ENCODE measurements around the gene AVPI1.

AVPI1 gene

GRCh38 chr10:97731346-97732051 lies 44.5 kb upstream of the AVPI1 start:
- Histone ChIP-seq H3K27ac (ENCODE audit: low read depth, low read length) (no peak overlapping the region), H3K79me2 (ENCODE audit: control insufficient read depth, insufficient read depth, low read length) (no peaks in the 10 kb centered on the region), H3K56ac (ENCODE audit: low read length) (no peak overlapping the region), H3K36me3 (ENCODE audit: control insufficient read depth, insufficient read depth, low read length) (no peaks in the 10 kb centered on the region), H2BK15ac (replicated peaks; ENCODE audit: low read depth) (no peak overlapping the region), H3K4me2 (ENCODE audit: low read length) (no peak overlapping the region), H3K23ac (ENCODE audit: low read length) (no peak overlapping the region), H3K4ac (ENCODE audit: low read depth, low read length) (no peak overlapping the region), H3K4me3 (ENCODE audit: low read length) (no peak overlapping the region), H2BK120ac (ENCODE audit: low read depth, low read length) (no peak overlapping the region), H4K5ac (ENCODE audit: low read length) (no peak overlapping the region), H2AK5ac (ENCODE audit: low read length) (no peak overlapping the region), H4K8ac (ENCODE audit: low read depth, low read length) (no peak overlapping the region), H3K27me3 (ENCODE audit: insufficient read depth, low read length, poor library complexity) (no peaks in the 10 kb centered on the region), H3K79me1 (ENCODE audit: low read length) (no peaks in the 10 kb centered on the region), H3K4me1 (ENCODE audit: control insufficient read depth, low read depth, low read length) (no peaks in the 10 kb centered on the region), H3K9ac (ENCODE audit: low read length) (no peak overlapping the region), H2BK5ac (ENCODE audit: low read length) (no peak overlapping the region), H3K18ac (ENCODE audit: low read length) (no peak overlapping the region)
- WGBS (ENCODE audit: extremely low coverage, insufficient coverage, low lambda C conversion rate) = no CpG with 5 or more reads among the region's 9 CpGs
- DNase-seq = peak; percentile 76

GRCh38 chr10:97729014-97729413 lies 42.0 kb upstream of the AVPI1 start:
- Histone ChIP-seq H3K79me1 (ENCODE audit: low read length) (no peaks in the 10 kb centered on the region), H3K27ac (ENCODE audit: low read depth, low read length) (no peak overlapping the region), H3K4me2 (ENCODE audit: low read length) (no peak overlapping the region), H2BK5ac (ENCODE audit: low read length) (no peak overlapping the region), H3K27me3 (ENCODE audit: insufficient read depth, low read length, poor library complexity) (no peaks in the 10 kb centered on the region), H2AK5ac (ENCODE audit: low read length) (no peak overlapping the region), H2BK15ac (replicated peaks; ENCODE audit: low read depth) (no peak overlapping the region), H4K5ac (ENCODE audit: low read length) (no peak overlapping the region), H3K18ac (ENCODE audit: low read length) (no peak overlapping the region), H4K8ac (ENCODE audit: low read depth, low read length) (no peak overlapping the region), H3K56ac (ENCODE audit: low read length) (no peak overlapping the region), H3K79me2 (ENCODE audit: control insufficient read depth, insufficient read depth, low read length) (no peaks in the 10 kb centered on the region), H3K9ac (ENCODE audit: low read length) (no peak overlapping the region), H3K23ac (ENCODE audit: low read length) (no peak overlapping the region), H3K4ac (ENCODE audit: low read depth, low read length) (no peak overlapping the region), H3K4me3 (ENCODE audit: low read length) (no peak overlapping the region), H3K4me1 (ENCODE audit: control insufficient read depth, low read depth, low read length) (no peaks in the 10 kb centered on the region), H2BK120ac (ENCODE audit: low read depth, low read length) (no peak overlapping the region), H3K36me3 (ENCODE audit: control insufficient read depth, insufficient read depth, low read length) (no peaks in the 10 kb centered on the region)
- DNase-seq = no peak
- WGBS (ENCODE audit: extremely low coverage, insufficient coverage, low lambda C conversion rate) = no CpG with 5 or more reads among the region's 5 CpGs

DNA sequence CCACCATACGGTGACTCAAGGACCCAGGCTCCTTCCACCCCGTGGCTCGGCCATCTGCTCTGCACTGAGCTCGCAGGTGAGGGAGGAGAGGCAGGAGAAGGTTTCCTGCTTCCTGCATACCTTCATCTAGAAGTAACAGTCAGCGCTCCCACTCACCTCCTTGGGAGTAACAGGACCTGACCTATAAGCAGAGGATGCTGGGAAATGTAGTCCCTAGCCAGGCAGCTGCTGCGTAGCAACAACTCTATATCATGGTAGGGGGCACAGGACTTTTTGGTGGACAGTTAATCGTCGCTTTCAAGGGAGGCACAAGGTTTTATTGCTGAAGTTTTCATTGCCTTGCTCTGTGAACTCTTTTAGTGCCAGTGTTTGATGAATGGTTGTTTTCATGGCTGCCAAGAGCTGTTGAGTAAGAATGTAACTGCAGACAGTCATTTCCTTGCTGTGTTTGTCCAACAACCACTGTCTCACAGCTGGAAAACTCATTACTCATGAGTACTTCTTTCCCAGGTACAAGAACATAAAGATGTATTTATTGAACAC lies 39.7 kb upstream of the AVPI1 start:
- Histone ChIP-seq H3K4me3 (ENCODE audit: low read length) (no peak overlapping the region), H3K4me2 (ENCODE audit: low read length) (peak overlapping the region; percentile 23), H3K36me3 (ENCODE audit: control insufficient read depth, insufficient read depth, low read length) (no peaks in the 10 kb centered on the region), H3K4ac (ENCODE audit: low read depth, low read length) (no peak overlapping the region), H3K27ac (ENCODE audit: low read depth, low read length) (no peak overlapping the region), H3K79me2 (ENCODE audit: control insufficient read depth, insufficient read depth, low read length) (no peaks in the 10 kb centered on the region), H2BK15ac (replicated peaks; ENCODE audit: low read depth) (no peak overlapping the region), H2AK5ac (ENCODE audit: low read length) (no peak overlapping the region), H3K4me1 (ENCODE audit: control insufficient read depth, low read depth, low read length) (no peaks in the 10 kb centered on the region), H3K27me3 (ENCODE audit: insufficient read depth, low read length, poor library complexity) (no peaks in the 10 kb centered on the region), H3K9ac (ENCODE audit: low read length) (no peak overlapping the region), H4K5ac (ENCODE audit: low read length) (no peak overlapping the region), H3K23ac (ENCODE audit: low read length) (no peak overlapping the region), H2BK5ac (ENCODE audit: low read length) (no peak overlapping the region), H3K79me1 (ENCODE audit: low read length) (no peaks in the 10 kb centered on the region), H3K56ac (ENCODE audit: low read length) (peak overlapping the region; percentile 57), H4K8ac (ENCODE audit: low read depth, low read length) (no peak overlapping the region), H2BK120ac (ENCODE audit: low read depth, low read length) (no peak overlapping the region), H3K18ac (ENCODE audit: low read length) (no peak overlapping the region)
- WGBS (ENCODE audit: extremely low coverage, insufficient coverage, low lambda C conversion rate) = no CpG with 5 or more reads among the region's 8 CpGs
- DNase-seq = peak; percentile 88

GRCh38 chr10:97724341-97724941 lies 37.4 kb upstream of the AVPI1 start:
- H3K27me3 ChIP-seq (ENCODE audit: insufficient read depth, low read length, poor library complexity) = no peaks in the 10 kb centered on the region
- no peaks in the 10 kb centered on the region for H3K36me3 ChIP-seq (ENCODE audit: control insufficient read depth, insufficient read depth, low read length)
- no peak overlapping the region for H3K4me3 ChIP-seq (ENCODE audit: low read length)
- no peak overlapping the region for H4K5ac ChIP-seq (ENCODE audit: low read length)
- H3K56ac ChIP-seq (ENCODE audit: low read length) = no peak overlapping the region
- H2BK15ac ChIP-seq (replicated peaks; ENCODE audit: low read depth) = no peak overlapping the region
- no CpG with 5 or more reads among the region's 5 CpGs for WGBS (ENCODE audit: extremely low coverage, insufficient coverage, low lambda C conversion rate)
- H3K9ac ChIP-seq (ENCODE audit: low read length) = no peak overlapping the region
- no peaks in the 10 kb centered on the region for H3K79me2 ChIP-seq (ENCODE audit: control insufficient read depth, insufficient read depth, low read length)
- H2AK5ac ChIP-seq (ENCODE audit: low read length) = no peak overlapping the region
- H2BK120ac ChIP-seq (ENCODE audit: low read depth, low read length) = no peak overlapping the region
- H3K27ac ChIP-seq (ENCODE audit: low read depth, low read length) = no peak overlapping the region
- no peak overlapping the region for H3K4ac ChIP-seq (ENCODE audit: low read depth, low read length)
- H2BK5ac ChIP-seq (ENCODE audit: low read length) = no peak overlapping the region
- no peak for DNase-seq
- no peak overlapping the region for H4K8ac ChIP-seq (ENCODE audit: low read depth, low read length)
- no peak overlapping the region for H3K23ac ChIP-seq (ENCODE audit: low read length)
- H3K4me2 ChIP-seq (ENCODE audit: low read length) = no peak overlapping the region
- no peak overlapping the region for H3K18ac ChIP-seq (ENCODE audit: low read length)
- H3K79me1 ChIP-seq (ENCODE audit: low read length) = no peaks in the 10 kb centered on the region
- peaks cover 1% of the 10 kb centered on the region for H3K4me1 ChIP-seq (ENCODE audit: control insufficient read depth, low read depth, low read length)

GRCh38 chr10:97723001-97723400 lies 36.0 kb upstream of the AVPI1 start:
- H3K36me3 ChIP-seq (ENCODE audit: control insufficient read depth, insufficient read depth, low read length) = no peaks in the 10 kb centered on the region
- H2BK120ac ChIP-seq (ENCODE audit: low read depth, low read length) = no peak overlapping the region
- H3K4me3 ChIP-seq (ENCODE audit: low read length) = no peak overlapping the region
- H3K79me1 ChIP-seq (ENCODE audit: low read length) = no peaks in the 10 kb centered on the region
- no peak overlapping the region for H3K9ac ChIP-seq (ENCODE audit: low read length)
- H3K18ac ChIP-seq (ENCODE audit: low read length) = no peak overlapping the region
- H3K27me3 ChIP-seq (ENCODE audit: insufficient read depth, low read length, poor library complexity) = no peaks in the 10 kb centered on the region
- H4K5ac ChIP-seq (ENCODE audit: low read length) = no peak overlapping the region
- no peaks in the 10 kb centered on the region for H3K79me2 ChIP-seq (ENCODE audit: control insufficient read depth, insufficient read depth, low read length)
- no peak overlapping the region for H3K4me2 ChIP-seq (ENCODE audit: low read length)
- H3K23ac ChIP-seq (ENCODE audit: low read length) = no peak overlapping the region
- no peak overlapping the region for H3K27ac ChIP-seq (ENCODE audit: low read depth, low read length)
- H3K4me1 ChIP-seq (ENCODE audit: control insufficient read depth, low read depth, low read length) = peaks cover 5% of the 10 kb centered on the region
- no peak overlapping the region for H2AK5ac ChIP-seq (ENCODE audit: low read length)
- peak; percentile 64 for DNase-seq
- no peak overlapping the region for H4K8ac ChIP-seq (ENCODE audit: low read depth, low read length)
- no CpG with 5 or more reads among the region's 3 CpGs for WGBS (ENCODE audit: extremely low coverage, insufficient coverage, low lambda C conversion rate)
- H2BK15ac ChIP-seq (replicated peaks; ENCODE audit: low read depth) = no peak overlapping the region
- no peak overlapping the region for H3K56ac ChIP-seq (ENCODE audit: low read length)
- no peak overlapping the region for H2BK5ac ChIP-seq (ENCODE audit: low read length)
- H3K4ac ChIP-seq (ENCODE audit: low read depth, low read length) = no peak overlapping the region

Data from mesendoderm (in vitro differentiated cells).